Endothelial cell of umbilical vein (primary cell): ENCODE results near the gene RFPL4A. TPM values are rescaled to one million over a fixed set of nuclear protein-coding genes. Genes with fewer than 3 reads are reported as not detected.

ENCODE experiments used
- polyA plus RNA-seq, 4 experiments: library from polyadenylated mRNA; depleted of rRNA in 3 of 4; stranded (reverse) in 3 of 4; unstranded in 1 of 4; fragments of >200 nt; gene quantifications; 2 replicates each; pipeline versions ENCODE4 v1.2.1 to v1.2.3, GENCODE V29; 2011 to 2012; ENCODE audit warnings: missing spikeins in 1 of 4
- total RNA-seq: library from RNA; stranded (reverse); gene quantifications from 2 replicates; pipeline ENCODE4 v1.2.3, GENCODE V29; 2021

RFPL4A gene
- total and polyA plus RNA-seq, 2 donors (not counting 3 experiments of a cell fraction or from before 2014, with no cell fraction given), result not detected

Other genes with a start within 250 kb of the RFPL4A start
- not detected in 2 replicates for gene SBK2, start 222.0 kb upstream of the RFPL4A start, total RNA-seq
- gene SBK2, start 222.0 kb upstream of the RFPL4A start, polyA plus RNA-seq, result not detected in 2 replicates
- 0.25 and 0.62 TPM in 2 replicates for gene SBK3, start 213.6 kb upstream of the RFPL4A start, total RNA-seq
- gene SBK3, start 213.6 kb upstream of the RFPL4A start, polyA plus RNA-seq, result 0.18 and 0.19 TPM in 2 replicates
- gene ZNF579, start 178.2 kb upstream of the RFPL4A start, total RNA-seq, result 15.7 and 15.9 TPM in 2 replicates
- 9.9 and 11.6 TPM in 2 replicates for gene ZNF579, start 178.2 kb upstream of the RFPL4A start, polyA plus RNA-seq
- gene FIZ1, start 159.6 kb upstream of the RFPL4A start, total RNA-seq, result 14.7 and 15.6 TPM in 2 replicates
- gene FIZ1, start 159.6 kb upstream of the RFPL4A start, polyA plus RNA-seq, result 6.6 and 7.0 TPM in 2 replicates
- gene ZNF524, start 158.8 kb upstream of the RFPL4A start, total RNA-seq, result 14.2 and 15.2 TPM in 2 replicates
- gene ZNF524, start 158.8 kb upstream of the RFPL4A start, polyA plus RNA-seq, result 15.4 and 22.5 TPM in 2 replicates
- 10.1 and 11.4 TPM in 2 replicates for gene ZNF865, start 153.4 kb upstream of the RFPL4A start, total RNA-seq
- 4.0 and 5.2 TPM in 2 replicates for gene ZNF865, start 153.4 kb upstream of the RFPL4A start, polyA plus RNA-seq
- 4.9 and 7.1 TPM in 2 replicates for gene ZNF784, start 134.5 kb upstream of the RFPL4A start, total RNA-seq
- 4.9 and 5.6 TPM in 2 replicates for gene ZNF784, start 134.5 kb upstream of the RFPL4A start, polyA plus RNA-seq
- 32.5 and 41.1 TPM in 2 replicates for gene ZNF580, start 118.1 kb upstream of the RFPL4A start, total RNA-seq
- gene ZNF580, start 118.1 kb upstream of the RFPL4A start, polyA plus RNA-seq, result 13.7 and 16.9 TPM in 2 replicates
- 27.8 and 31.4 TPM in 2 replicates for gene ZNF581, start 115.4 kb upstream of the RFPL4A start, total RNA-seq
- gene ZNF581, start 115.4 kb upstream of the RFPL4A start, polyA plus RNA-seq, result 32.3 and 37.0 TPM in 2 replicates
- 11.8 and 13.2 TPM in 2 replicates for gene CCDC106, start 110.9 kb upstream of the RFPL4A start, total RNA-seq
- gene CCDC106, start 110.9 kb upstream of the RFPL4A start, polyA plus RNA-seq, result 12.0 and 17.8 TPM in 2 replicates
- 246 and 259 TPM in 2 replicates for gene U2AF2, start 104.1 kb upstream of the RFPL4A start, total RNA-seq
- gene U2AF2, start 104.1 kb upstream of the RFPL4A start, polyA plus RNA-seq, result 173 and 183 TPM in 2 replicates
- 133 and 138 TPM in 2 replicates for gene EPN1, start 83.9 kb upstream of the RFPL4A start, total RNA-seq
- 76.9 and 87.2 TPM in 2 replicates for gene EPN1, start 83.9 kb upstream of the RFPL4A start, polyA plus RNA-seq
- gene NLRP9, start 20.7 kb upstream of the RFPL4A start, total RNA-seq, result not detected in 2 replicates
- not detected in 2 replicates for gene NLRP9, start 20.7 kb upstream of the RFPL4A start, polyA plus RNA-seq
- not detected in 2 replicates for gene RFPL4AL1, start 10.0 kb downstream of the RFPL4A start, total RNA-seq
- not detected in 2 replicates for gene RFPL4AL1, start 10.0 kb downstream of the RFPL4A start, polyA plus RNA-seq
- gene NLRP11, start 72.9 kb downstream of the RFPL4A start, total RNA-seq, result not detected in 2 replicates
- gene NLRP11, start 72.9 kb downstream of the RFPL4A start, polyA plus RNA-seq, result not detected in 2 replicates
- gene NLRP4, start 77.4 kb downstream of the RFPL4A start, total RNA-seq, result not detected in 2 replicates
- not detected in 2 replicates for gene NLRP4, start 77.4 kb downstream of the RFPL4A start, polyA plus RNA-seq
- gene NLRP13, start 173.2 kb downstream of the RFPL4A start, total RNA-seq, result not detected in 2 replicates
- not detected in 2 replicates for gene NLRP13, start 173.2 kb downstream of the RFPL4A start, polyA plus RNA-seq
- not detected in 2 replicates for gene NLRP8, start 188.7 kb downstream of the RFPL4A start, total RNA-seq
- not detected in 2 replicates for gene NLRP8, start 188.7 kb downstream of the RFPL4A start, polyA plus RNA-seq
- gene NLRP5, start 227.7 kb downstream of the RFPL4A start, total RNA-seq, result not detected in 2 replicates
- gene NLRP5, start 227.7 kb downstream of the RFPL4A start, polyA plus RNA-seq, result not detected in 2 replicates